LNCAP (cell line): ENCODE measurements around the gene AHCY.

ENCODE experiments used
- CTCF ChIP-seq: fragments of 450-650 bp; IDR thresholded peaks from 2 replicates; pipeline ENCODE4 v1.5.1; 2017; ENCODE audit warnings: mild to moderate bottlenecking

AHCY gene

GRCh38 chr20:34240693-34241615 lies 62.2 kb downstream of the AHCY start, which contains the start of gene ASIP:
TSS of gene ASIP (plus strand) at chr20:34241423. CDS start at chr20:34260375, 18,952 bp downstream.
- no peak for TF ChIP-seq CTCF

DNA sequence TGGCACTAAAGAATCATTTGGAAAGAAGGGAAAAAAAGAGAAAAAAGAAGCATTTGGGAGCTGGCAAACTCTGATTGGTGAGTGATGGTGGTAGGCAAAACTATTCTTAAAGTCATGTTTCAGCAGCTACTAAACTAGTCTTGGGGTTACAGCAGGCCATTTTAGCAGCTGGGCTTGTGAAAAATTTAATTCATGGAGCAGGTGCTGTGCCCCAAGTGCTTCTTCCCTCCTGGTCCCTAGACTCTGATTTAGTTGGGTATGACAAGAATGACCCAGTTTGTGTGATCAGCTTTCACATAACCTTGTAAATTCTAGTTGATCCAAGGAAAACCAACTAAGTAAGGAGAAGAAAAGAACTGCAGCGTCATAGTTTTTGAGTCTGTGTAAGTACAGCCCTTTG lies 63.0 kb downstream of the AHCY start:
- TF ChIP-seq CTCF = no peak

DNA sequence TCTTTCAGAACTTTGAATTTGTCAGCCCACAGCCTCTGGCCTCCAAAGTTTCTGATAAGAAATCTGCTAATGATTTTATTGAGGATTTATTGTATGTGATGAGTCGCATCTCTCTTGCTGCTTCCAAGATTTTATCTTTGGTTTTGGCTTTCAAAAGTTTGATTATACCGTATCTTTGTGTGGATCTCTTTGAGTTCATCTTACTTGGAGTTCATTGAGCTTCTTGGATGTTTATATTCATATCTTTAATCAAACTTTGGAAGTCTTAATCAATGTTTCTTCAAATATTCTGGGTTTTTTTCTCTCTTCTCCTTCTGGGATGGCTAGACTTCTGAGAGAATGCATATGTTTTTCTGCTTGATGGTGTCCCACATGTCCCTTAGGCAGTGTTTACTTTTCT lies 65.2 kb downstream of the AHCY start:
- no peak for TF ChIP-seq CTCF

GRCh38 chr20:34235875-34236274 lies 67.3 kb downstream of the AHCY start:
- TF ChIP-seq CTCF = no peak

- TF ChIP-seq CTCF = no peak
Measured at GRCh38 chr20:34233687-34234086, 69.5 kb downstream of the AHCY start.

DNA sequence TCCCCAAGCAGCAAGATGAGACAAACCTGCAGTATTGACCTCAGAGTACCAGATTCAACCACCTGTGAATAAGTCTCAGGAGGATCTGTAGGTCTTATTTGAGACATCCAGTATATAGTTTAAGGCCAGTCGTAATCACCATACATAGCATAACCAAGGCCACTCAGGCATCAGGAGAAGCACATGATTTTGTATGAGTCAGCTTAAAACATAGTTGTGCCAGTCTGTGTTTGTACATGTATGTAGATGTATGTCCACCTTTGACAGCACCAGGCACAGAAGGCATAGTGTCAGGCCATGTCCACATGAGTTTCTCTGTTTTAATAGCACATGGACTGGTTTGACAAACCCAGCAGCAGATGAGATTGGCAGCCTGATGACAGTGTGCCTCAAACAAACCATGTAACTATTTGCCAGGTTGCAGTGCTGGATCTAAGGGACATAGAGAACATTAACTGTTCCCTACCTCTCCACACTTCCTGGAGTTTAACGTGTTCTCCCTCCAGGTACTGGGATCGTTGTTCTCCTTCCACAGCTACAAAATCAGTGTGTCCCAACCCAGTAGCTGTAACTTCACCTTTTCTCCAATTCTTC lies 70.6 kb downstream of the AHCY start:
- no peak for TF ChIP-seq CTCF

GRCh38 chr20:34231634-34232033 lies 71.5 kb downstream of the AHCY start:
- TF ChIP-seq CTCF = no peak
